ENCODE data around the gene CDHR1. TPM values are rescaled to one million over a fixed set of nuclear protein-coding genes. Genes with fewer than 3 reads are reported as not detected.

CDHR1 gene
- total RNA-seq, 1 experiment from 2014 or later, result 6.6 TPM

- H4K8ac ChIP-seq (replicated peaks; ENCODE audit: insufficient read length, low read depth, low read length), result no peak overlapping the region
- H2BK120ac ChIP-seq (ENCODE audit: low read depth, low read length, poor library complexity, severe bottlenecking), result no peak overlapping the region
- H2AK5ac ChIP-seq (ENCODE audit: insufficient read length, low read length), result no peak overlapping the region
- no peaks in the 10 kb centered on the region for H4K20me1 ChIP-seq (ENCODE audit: control insufficient read depth, insufficient read depth, insufficient read length)
- no peak overlapping the region for H2BK20ac ChIP-seq (ENCODE audit: low read depth, low read length, poor library complexity, severe bottlenecking)
- H3K23me2 ChIP-seq (ENCODE audit: insufficient read length, low read depth, low read length, poor library complexity, severe bottlenecking), result no peaks in the 10 kb centered on the region
- no peak overlapping the region for H3K56ac ChIP-seq (ENCODE audit: insufficient read length, low read depth, low read length)
- no peak overlapping the region for H4K91ac ChIP-seq (ENCODE audit: insufficient read length, low read depth, low read length)
- DNase-seq, result no peak
- Mint-ChIP-seq H3K9me3 (no peaks in the 10 kb centered on the region), H3K4me1 (peaks cover 17 to 19% of the 10 kb centered on the region in 2 experiments), H3K36me3 (ENCODE audit: insufficient read depth in 1 of 3, low read depth in 3 of 3) (no peaks in the 10 kb centered on the region; a peak in 1 of 7 replicates), H3K27ac (no peak overlapping the region), H3K4me3 (peak overlapping the region in 1 of 2 experiments; percentile 3; a peak in 1 of 5 replicates), H3K27me3 (ENCODE audit: low read depth) (peaks cover 4% of the 10 kb centered on the region)
- no peak overlapping the region for H3K4ac ChIP-seq (ENCODE audit: low read depth, low read length)
- no peaks in the 10 kb centered on the region for H3K27me3 ChIP-seq (ENCODE audit: insufficient read depth, low read length)
- no peaks in the 10 kb centered on the region; the same call in 1 of the 2 replicates for H3K4me1 ChIP-seq (ENCODE audit: insufficient read depth, low read length)
- WGBS (ENCODE audit: extremely low coverage, insufficient read length, low lambda C conversion rate), result no CpG with 5 or more reads among the region's 4 CpGs
- no peak overlapping the region for H3K27ac ChIP-seq (ENCODE audit: insufficient read length, low read depth, low read length)
- H3K9ac ChIP-seq (ENCODE audit: extremely low read depth, insufficient read length, low read length), result no peak overlapping the region
- H3K79me1 ChIP-seq (ENCODE audit: insufficient read depth, low read depth, low read length, poor library complexity, severe bottlenecking), result no peaks in the 10 kb centered on the region
- no peak overlapping the region for H2AFZ ChIP-seq (ENCODE audit: low read length)
- H4K5ac ChIP-seq (ENCODE audit: insufficient read length, low read depth, low read length), result no peak overlapping the region
- no peak overlapping the region for H3T11ph ChIP-seq (ENCODE audit: low read length)
- no peaks in the 10 kb centered on the region for H3K79me2 ChIP-seq (ENCODE audit: insufficient read depth, low read length)
- H3K18ac ChIP-seq (ENCODE audit: insufficient read length, low read depth, low read length), result no peak overlapping the region
- no peak overlapping the region for H2BK5ac ChIP-seq (ENCODE audit: insufficient read length, low read length)
- H2BK12ac ChIP-seq (ENCODE audit: insufficient read length, low read depth, low read length), result no peak overlapping the region
- H3K9me3 ChIP-seq (ENCODE audit: control insufficient read depth, low read depth, low read length), result no peaks in the 10 kb centered on the region
- H2BK15ac ChIP-seq (ENCODE audit: low read depth, low read length), result no peak overlapping the region
- TF ChIP-seq, protein P1, sequence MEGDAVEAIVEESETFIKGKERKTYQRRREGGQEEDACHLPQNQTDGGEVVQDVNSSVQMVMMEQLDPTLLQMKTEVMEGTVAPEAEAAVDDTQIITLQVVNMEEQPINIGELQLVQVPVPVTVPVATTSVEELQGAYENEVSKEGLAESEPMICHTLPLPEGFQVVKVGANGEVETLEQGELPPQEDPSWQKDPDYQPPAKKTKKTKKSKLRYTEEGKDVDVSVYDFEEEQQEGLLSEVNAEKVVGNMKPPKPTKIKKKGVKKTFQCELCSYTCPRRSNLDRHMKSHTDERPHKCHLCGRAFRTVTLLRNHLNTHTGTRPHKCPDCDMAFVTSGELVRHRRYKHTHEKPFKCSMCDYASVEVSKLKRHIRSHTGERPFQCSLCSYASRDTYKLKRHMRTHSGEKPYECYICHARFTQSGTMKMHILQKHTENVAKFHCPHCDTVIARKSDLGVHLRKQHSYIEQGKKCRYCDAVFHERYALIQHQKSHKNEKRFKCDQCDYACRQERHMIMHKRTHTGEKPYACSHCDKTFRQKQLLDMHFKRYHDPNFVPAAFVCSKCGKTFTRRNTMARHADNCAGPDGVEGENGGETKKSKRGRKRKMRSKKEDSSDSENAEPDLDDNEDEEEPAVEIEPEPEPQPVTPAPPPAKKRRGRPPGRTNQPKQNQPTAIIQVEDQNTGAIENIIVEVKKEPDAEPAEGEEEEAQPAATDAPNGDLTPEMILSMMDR (conservative IDR thresholded peaks at IDR 0.05), result no peak
- H3K14ac ChIP-seq (ENCODE audit: insufficient read depth, low read length), result no peak overlapping the region
- H3K23ac ChIP-seq (ENCODE audit: insufficient read length, low read depth, low read length), result no peak overlapping the region
- no peak overlapping the region for H3K4me2 ChIP-seq (ENCODE audit: insufficient read depth, insufficient read length, low read length)
Observed at GRCh38 chr10:84265418-84265817, 71.1 kb downstream of the CDHR1 start.

All from H9 (cell line).